ENCODE measurements around the gene FRMD4A. TPM values are rescaled to one million over a fixed set of nuclear protein-coding genes. Genes with fewer than 3 reads are reported as not detected.
"Not testable (repeated sequence)": the region's sequence is repeated elsewhere in the genome, so short reads cannot be mapped to it uniquely, and the experiment has no call there.

FRMD4A gene
- total RNA-seq, 4 donors from 2014 or later: 4.0 to 12.7 (median 5.6) TPM

DNA sequence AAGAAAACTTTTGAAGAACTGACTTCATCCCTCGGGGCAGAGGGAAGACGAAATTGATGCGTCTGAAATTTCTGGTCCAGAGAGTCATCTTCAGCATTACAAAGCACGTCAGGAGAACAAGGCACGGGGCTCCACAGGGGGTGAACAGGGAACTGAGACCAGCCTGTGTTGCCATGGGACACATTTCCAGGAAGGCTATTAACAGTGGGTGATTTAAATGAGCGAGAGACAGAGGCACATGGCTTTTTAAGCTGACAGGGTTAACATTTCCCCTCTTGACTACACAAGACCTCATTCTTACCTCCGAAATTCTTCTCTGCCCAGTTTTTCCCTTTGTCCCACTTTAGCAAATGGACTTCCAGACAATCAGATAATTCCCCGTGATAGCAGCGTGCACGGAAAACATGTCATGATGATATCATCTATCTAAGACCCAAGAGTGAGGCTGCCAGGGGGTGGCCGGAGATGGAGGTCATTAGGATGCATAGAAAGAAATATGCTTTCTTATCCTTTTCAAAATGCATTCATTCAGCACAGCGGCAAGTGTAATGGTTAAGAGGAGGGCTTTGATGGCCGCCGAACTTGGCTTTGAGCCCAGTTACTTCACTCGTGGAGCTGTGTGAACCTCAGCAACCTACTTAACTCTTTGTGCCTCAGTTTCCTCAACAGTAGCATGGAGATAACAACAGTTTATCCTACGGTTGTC, 496.0 kb downstream of the FRMD4A start:
- intact Hi-C loops (cut with DNase I; ENCODE audit: low total_unique reads) (no loop called here), in situ Hi-C loops (cut with MboI; ENCODE audit: low pct_ligation_motif_present in 1 of 4, low pct_unique_long_range_greater_than_20kb in 1 of 4, low sequenced_read_pairs in 3 of 4) (no loop called here)
- peak; percentile 22 for DNase-seq
- TF ChIP-seq POLR2AphosphoS5 (IDR thresholded peaks at IDR 0.05): no peak
- TF ChIP-seq, protein P1, sequence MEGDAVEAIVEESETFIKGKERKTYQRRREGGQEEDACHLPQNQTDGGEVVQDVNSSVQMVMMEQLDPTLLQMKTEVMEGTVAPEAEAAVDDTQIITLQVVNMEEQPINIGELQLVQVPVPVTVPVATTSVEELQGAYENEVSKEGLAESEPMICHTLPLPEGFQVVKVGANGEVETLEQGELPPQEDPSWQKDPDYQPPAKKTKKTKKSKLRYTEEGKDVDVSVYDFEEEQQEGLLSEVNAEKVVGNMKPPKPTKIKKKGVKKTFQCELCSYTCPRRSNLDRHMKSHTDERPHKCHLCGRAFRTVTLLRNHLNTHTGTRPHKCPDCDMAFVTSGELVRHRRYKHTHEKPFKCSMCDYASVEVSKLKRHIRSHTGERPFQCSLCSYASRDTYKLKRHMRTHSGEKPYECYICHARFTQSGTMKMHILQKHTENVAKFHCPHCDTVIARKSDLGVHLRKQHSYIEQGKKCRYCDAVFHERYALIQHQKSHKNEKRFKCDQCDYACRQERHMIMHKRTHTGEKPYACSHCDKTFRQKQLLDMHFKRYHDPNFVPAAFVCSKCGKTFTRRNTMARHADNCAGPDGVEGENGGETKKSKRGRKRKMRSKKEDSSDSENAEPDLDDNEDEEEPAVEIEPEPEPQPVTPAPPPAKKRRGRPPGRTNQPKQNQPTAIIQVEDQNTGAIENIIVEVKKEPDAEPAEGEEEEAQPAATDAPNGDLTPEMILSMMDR (IDR thresholded peaks at IDR 0.05): no peak
- no peak for TF ChIP-seq POLR2A (IDR thresholded peaks at IDR 0.05)
- no peak for TF ChIP-seq EP300 (IDR thresholded peaks at IDR 0.05; ENCODE audit: low read depth)
- Histone ChIP-seq H3K27ac (peak overlapping the region; percentile 4 to 38 (median 10)), H3K9me3 (no peaks in the 10 kb centered on the region), H3K4me1 (peaks cover 0 to 34% (median 11%) of the 10 kb centered on the region in 4 donors), H3K4me3 (no peak overlapping the region), H3K36me3 (no peaks in the 10 kb centered on the region), H3K27me3 (no peaks in the 10 kb centered on the region)
- 38 to 55% methylated on average over 7 to 16 of the region's 16 CpGs for WGBS, 2 donors (ENCODE audit: low coverage in 1 of 2)

GRCh38 chr10:13831711-13832141, 499.0 kb downstream of the FRMD4A start:
- Histone ChIP-seq H3K27ac (peak overlapping the region in 1 of 4 donors; percentile 7), H3K9me3 (no peaks in the 10 kb centered on the region), H3K36me3 (no peaks in the 10 kb centered on the region), H3K27me3 (no peaks in the 10 kb centered on the region), H3K4me1 (peaks cover 0 to 16% (median 5%) of the 10 kb centered on the region in 4 donors), H3K4me3 (no peak overlapping the region)
- intact Hi-C loops (cut with DNase I; ENCODE audit: low total_unique reads) (no loop called here), in situ Hi-C loops (cut with MboI; ENCODE audit: low pct_ligation_motif_present in 1 of 4, low pct_unique_long_range_greater_than_20kb in 1 of 4, low sequenced_read_pairs in 3 of 4) (no loop called here)
- DNase-seq: no peak
- TF ChIP-seq, protein P1 (IDR thresholded peaks at IDR 0.05): no peak
- no peak for TF ChIP-seq EP300 (IDR thresholded peaks at IDR 0.05; ENCODE audit: low read depth)
- no peak for TF ChIP-seq POLR2A (IDR thresholded peaks at IDR 0.05)
- TF ChIP-seq POLR2AphosphoS5 (IDR thresholded peaks at IDR 0.05): no peak
- 20 to 27% methylated on average over 2 to 4 of the region's 4 CpGs for WGBS, 2 donors (ENCODE audit: low coverage in 1 of 2)

GRCh38 chr10:13830385-13830784, 500.3 kb downstream of the FRMD4A start:
- no peaks in the 10 kb centered on the region for H3K36me3 ChIP-seq
- TF ChIP-seq, protein P1 (IDR thresholded peaks at IDR 0.05): no peak
- TF ChIP-seq POLR2AphosphoS5 (IDR thresholded peaks at IDR 0.05) (no peak), POLR2A (IDR thresholded peaks at IDR 0.05) (no peak), EP300 (IDR thresholded peaks at IDR 0.05; ENCODE audit: low read depth) (no peak)
- no peak for DNase-seq
- WGBS, 2 donors (ENCODE audit: low coverage in 1 of 2): 90% methylated on average over 4 of the region's 4 CpGs; no CpG with 5 or more reads in 1 of the 2 donors
- H3K4me3 ChIP-seq: no peak overlapping the region
- intact Hi-C loops (cut with DNase I; ENCODE audit: low total_unique reads): no loop called here
- no peaks in the 10 kb centered on the region for H3K9me3 ChIP-seq
- H3K4me1 ChIP-seq: peaks cover 0 to 16% (median 5%) of the 10 kb centered on the region in 4 donors
- H3K27me3 ChIP-seq: no peaks in the 10 kb centered on the region
- in situ Hi-C loops (cut with MboI; ENCODE audit: low pct_ligation_motif_present in 1 of 4, low pct_unique_long_range_greater_than_20kb in 1 of 4, low sequenced_read_pairs in 3 of 4): no loop called here
- H3K27ac ChIP-seq: no peak overlapping the region

GRCh38 chr10:13829790-13830189, 500.9 kb downstream of the FRMD4A start:
- WGBS, 2 donors (ENCODE audit: low coverage in 1 of 2): 72 to 84% methylated on average over 5 of the region's 5 CpGs
- no peaks in the 10 kb centered on the region for H3K9me3 ChIP-seq
- in situ Hi-C loops (cut with MboI; ENCODE audit: low pct_ligation_motif_present in 1 of 4, low pct_unique_long_range_greater_than_20kb in 1 of 4, low sequenced_read_pairs in 3 of 4): no loop called here
- DNase-seq: no peak
- H3K27ac ChIP-seq: no peak overlapping the region
- no peak for TF ChIP-seq POLR2A (IDR thresholded peaks at IDR 0.05)
- TF ChIP-seq, protein P1 (IDR thresholded peaks at IDR 0.05): no peak
- TF ChIP-seq EP300 (IDR thresholded peaks at IDR 0.05; ENCODE audit: low read depth): no peak
- no peak for TF ChIP-seq POLR2AphosphoS5 (IDR thresholded peaks at IDR 0.05)
- H3K4me1 ChIP-seq: peaks cover 0 to 12% (median 3%) of the 10 kb centered on the region in 4 donors
- intact Hi-C loops (cut with DNase I; ENCODE audit: low total_unique reads): no loop called here
- H3K36me3 ChIP-seq: no peaks in the 10 kb centered on the region
- H3K27me3 ChIP-seq: no peaks in the 10 kb centered on the region
- no peak overlapping the region for H3K4me3 ChIP-seq

DNA sequence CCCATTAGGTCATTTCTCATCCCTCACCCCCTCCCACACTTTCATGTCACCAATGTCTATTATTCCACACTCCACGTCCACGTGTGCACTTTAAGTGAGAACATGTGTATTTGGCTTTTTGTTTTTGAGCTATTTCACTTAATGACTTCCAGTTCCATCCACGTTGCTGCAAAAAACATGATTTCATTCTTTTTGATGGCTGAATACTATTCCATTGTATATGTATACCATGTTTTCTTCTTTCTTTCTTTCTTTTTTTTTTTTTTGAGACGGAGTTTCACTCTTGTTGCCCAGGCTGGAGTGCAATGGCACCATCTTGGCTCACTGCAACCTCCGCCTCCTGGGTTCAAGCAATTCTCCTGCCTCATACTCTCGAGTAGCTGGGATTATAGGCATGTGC, 502.4 kb downstream of the FRMD4A start:
- H3K4me3 ChIP-seq; H3K4me1 ChIP-seq; in situ Hi-C loops (cut with MboI; ENCODE audit: low pct_ligation_motif_present in 1 of 4, low pct_unique_long_range_greater_than_20kb in 1 of 4, low sequenced_read_pairs in 3 of 4); DNase-seq; H3K27me3 ChIP-seq; H3K36me3 ChIP-seq; H3K27ac ChIP-seq; intact Hi-C loops (cut with DNase I; ENCODE audit: low total_unique reads); H3K9me3 ChIP-seq: not testable (repeated sequence)
- 74 to 80% methylated on average over 5 to 6 of the region's 6 CpGs for WGBS, 2 donors (ENCODE audit: low coverage in 1 of 2)
